A549 treated with Hydrocortisone at 1 μM for 4 hours (cell line): ENCODE results near the gene SLC2A14. TPM values are rescaled to one million over a fixed set of nuclear protein-coding genes. Genes with fewer than 3 reads are reported as not detected.

ENCODE experiments used
- total RNA-seq: library from RNA; stranded (reverse); fragments of 200-300 nt; extraction: Qiagen RNA extraction; gene quantifications from 5 replicates; pipeline ENCODE4 v1.2.3, GENCODE V29; 2022

Gene SLC2A14
- total RNA-seq = 0.35 to 0.63 TPM (median 0.39 TPM) in 5 replicates

DNA sequence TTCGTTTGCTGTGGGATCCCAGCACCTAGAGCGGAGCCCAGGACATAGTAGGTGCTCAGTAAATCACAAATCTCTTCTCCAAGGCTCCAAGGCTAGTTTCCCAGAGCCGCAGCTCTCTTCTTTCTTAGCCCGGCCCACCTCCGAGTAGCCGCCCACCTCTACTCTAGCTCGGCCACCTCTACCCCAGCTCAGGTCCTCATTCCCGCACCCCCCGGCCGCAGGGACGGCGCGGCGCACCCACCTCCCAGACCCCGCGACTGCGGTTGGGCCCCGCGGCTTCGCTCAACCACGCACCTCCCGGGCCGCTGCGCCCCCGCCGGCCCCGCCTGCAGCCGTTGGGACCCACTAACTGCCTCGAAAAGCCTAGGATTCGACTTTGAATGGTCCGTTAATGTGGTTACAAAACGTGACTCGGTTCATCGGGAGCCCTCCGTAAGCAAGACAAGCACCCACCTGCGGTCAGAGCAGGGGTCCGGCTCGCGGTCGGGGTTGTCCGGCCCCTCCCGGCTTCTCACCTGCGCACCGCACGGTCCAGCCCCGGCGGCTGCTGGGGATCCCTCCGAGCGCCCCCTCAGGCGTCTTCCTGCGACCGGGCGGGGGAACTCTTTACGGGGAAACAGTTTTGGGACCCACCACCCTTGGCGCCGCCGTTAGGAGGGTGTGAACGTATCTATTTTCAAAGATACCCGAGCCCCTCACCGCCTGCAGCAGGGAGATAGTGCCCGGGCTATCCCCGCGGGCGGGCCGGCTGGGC is at the start of gene SLC2A14:
Gene SLC2A14, minus strand, starts transcription at position 350 of the 754 bp plus-strand sequence. CDS start 3,035 bp downstream, outside the sequence.

DNA sequence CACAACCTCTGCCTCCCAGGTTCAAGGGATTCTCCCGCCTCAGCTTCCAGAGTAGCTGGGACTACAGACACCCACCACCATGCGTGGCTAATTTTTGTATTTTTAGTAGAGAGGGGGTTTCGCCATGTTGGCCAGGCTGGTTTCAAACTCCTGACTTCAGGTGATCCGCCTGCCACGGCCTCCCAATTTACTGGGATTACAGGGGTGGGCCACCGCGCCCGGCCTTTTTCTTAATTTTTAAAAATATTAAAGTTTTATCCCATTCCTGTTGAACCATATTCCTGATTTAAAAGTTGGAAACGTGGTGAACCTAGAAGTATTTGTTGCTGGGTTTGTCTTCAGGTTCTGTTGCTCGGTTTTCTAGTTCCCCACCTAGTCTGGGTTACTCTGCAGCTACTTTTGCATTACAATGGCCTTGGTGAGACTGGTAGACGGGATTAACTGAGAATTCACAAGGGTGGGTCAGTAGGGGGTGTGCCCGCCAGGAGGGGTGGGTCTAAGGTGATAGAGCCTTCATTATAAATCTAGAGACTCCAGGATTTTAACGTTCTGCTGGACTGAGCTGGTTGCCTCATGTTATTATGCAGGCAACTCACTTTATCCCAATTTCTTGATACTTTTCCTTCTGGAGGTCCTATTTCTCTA is 83.7 kb downstream of the SLC2A14 start, which contains the start of gene NANOG:
Gene NANOG, plus strand, starts transcription at position 519 of the 645 bp plus-strand sequence. CDS start 213 bp downstream, outside the sequence.

Other genes starting within 250 kb of the SLC2A14 start
- not detected in 5 replicates for gene APOBEC1, start 207.0 kb downstream of the SLC2A14 start, total RNA-seq
- gene GDF3, start 177.1 kb downstream of the SLC2A14 start, total RNA-seq = not detected in 5 replicates
- gene DPPA3, start 161.5 kb downstream of the SLC2A14 start, total RNA-seq = not detected in 5 replicates
- not detected in 5 replicates for gene CLEC4C, start 125.5 kb downstream of the SLC2A14 start, total RNA-seq
- not detected in 5 replicates for gene NANOGNB, start 107.7 kb downstream of the SLC2A14 start, total RNA-seq
- gene NANOG, start 83.5 kb downstream of the SLC2A14 start, total RNA-seq = not detected in 5 replicates
- gene SLC2A3, start 63.3 kb upstream of the SLC2A14 start, total RNA-seq = 4.3 to 7.1 TPM (median 5.3 TPM) in 5 replicates
- gene FOXJ2, start 159.8 kb upstream of the SLC2A14 start, total RNA-seq = 6.5 to 10.6 TPM (median 8.9 TPM) in 5 replicates
- not detected in 5 replicates for gene C3AR1, start 193.4 kb upstream of the SLC2A14 start, total RNA-seq
- 13.2 to 22.9 TPM (median 15.2 TPM) in 5 replicates for gene NECAP1, start 209.4 kb upstream of the SLC2A14 start, total RNA-seq